Measurements from ENCODE around the gene AMIGO3.
A peak's percentile ranks its signal among the peaks of the same experiment; 100 is the strongest.
"Not testable (repeated sequence)": the region's sequence is repeated elsewhere in the genome, so short reads cannot be mapped to it uniquely, and the experiment has no call there.

Gene AMIGO3

DNA sequence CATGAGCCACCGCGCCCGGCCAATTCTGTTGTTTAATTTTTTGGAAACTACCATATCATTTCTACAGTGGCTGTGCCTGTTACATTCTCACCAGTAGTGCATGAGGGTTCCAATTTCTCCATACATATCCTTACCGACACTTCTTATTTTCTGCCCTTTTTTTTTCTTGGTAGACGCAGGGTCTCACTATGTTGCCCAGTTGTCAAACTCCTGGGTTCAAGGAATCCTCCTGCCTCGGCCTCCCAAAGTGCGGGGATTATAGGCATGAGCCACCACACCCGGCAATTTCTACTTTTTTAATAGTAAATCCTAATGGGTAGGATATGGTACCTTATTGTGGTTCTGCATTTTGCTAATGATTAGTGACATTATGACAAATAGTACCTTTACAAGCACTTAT, 9.6 kb downstream of the AMIGO3 start:
- DNase-seq (ENCODE audit: low spot score), result no peak

DNA sequence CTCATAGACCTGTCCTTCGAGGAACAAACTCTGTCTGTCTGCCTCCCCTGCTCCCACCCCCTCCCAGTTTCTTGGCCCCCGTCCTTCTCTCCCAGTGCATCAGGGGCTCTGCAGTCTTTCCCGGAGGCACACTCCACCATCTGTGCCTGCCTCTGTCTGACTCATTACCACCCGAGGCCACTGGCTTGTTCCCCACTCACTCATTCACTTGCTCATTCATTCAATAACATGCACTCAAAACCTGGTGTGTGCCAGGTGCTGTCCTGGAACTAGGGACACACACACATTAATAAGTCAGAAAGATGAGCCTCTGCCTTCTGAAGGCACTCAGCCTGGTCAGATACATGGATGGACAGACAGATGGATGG, 12.4 kb downstream of the AMIGO3 start:
- DNase-seq (ENCODE audit: low spot score), result no peak

DNA sequence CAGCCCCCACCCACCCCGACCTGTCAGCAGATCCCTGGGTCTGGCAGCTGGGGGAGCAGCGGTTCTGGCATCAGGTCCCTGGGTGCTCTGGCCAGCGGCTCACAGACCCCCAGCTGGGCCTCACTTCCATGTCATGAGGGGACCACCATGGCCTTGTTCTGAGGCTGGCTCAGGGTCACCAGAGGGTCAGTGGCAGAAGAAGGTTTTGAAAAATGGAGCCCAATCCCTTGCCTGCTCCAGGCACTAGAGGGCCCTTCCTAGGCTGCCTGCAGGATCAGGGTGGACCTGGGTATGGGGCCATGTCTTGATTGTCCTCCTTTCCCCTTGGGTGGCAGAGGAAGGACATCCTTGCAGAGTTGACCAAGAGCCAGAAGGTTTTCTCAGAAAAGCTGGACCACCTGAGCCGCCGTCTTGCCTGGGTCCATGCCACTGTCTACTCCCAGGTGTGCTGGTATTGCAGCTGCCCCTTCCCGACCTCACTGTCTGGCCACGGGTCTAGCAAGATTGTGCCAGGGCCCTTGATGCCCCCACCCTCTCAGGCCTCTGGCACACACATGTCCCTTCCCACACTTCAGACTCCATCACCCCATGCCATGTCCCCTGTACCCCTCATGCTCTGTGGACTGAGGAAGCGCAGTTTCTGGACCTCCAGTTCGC, 12.9 kb downstream of the AMIGO3 start:
- DNase-seq (ENCODE audit: low spot score), result no peak

DNA sequence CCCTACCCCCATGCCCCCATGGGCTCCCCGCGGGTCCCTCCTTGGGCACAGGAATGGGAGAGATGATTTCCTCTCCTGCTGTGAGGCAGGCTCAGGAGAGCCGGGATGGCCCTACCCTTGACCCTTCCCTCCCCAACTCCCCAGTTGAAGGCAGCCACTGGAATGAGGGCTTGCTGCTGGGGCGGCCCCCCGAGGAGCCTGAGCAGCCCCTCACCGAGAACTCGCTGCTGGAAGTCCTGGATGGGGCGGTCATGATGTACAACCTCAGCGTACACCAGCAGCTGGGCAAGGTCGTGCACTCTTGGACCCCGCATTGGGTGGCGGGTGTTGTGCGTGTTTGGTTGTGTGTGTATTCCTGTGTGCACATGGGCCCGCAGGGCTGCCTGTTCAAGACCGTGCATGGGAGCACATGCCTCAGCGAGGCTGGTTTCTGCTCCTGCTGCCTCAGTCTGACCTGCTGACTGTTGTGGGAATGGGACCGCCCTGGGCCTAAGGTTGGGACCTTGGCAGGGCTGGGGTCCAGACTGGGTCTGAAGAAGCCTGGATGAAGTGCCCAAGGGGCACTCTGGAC, 14.0 kb downstream of the AMIGO3 start:
- no peak for DNase-seq (ENCODE audit: low spot score)

DNA sequence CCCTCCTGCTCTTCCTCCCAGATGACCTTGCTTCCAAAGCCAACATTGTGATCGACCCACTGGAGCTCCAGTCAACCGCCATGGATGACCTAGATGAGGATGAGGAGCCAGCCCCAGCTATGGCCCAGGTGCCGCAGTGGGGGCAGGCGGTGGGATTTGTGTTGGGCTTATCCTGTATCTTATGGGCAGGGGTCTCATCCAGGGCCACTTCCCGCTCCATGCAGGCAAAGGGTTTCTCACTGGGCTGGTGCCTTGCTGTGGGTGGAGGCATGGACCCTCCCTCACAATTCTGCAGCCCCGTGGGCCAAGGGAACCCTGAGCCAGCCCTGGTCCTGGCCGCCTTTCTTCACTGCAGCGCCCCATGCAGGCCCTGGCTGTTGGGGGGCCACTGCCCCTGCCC, 14.9 kb downstream of the AMIGO3 start:
- no peak for DNase-seq (ENCODE audit: low spot score)

DNA sequence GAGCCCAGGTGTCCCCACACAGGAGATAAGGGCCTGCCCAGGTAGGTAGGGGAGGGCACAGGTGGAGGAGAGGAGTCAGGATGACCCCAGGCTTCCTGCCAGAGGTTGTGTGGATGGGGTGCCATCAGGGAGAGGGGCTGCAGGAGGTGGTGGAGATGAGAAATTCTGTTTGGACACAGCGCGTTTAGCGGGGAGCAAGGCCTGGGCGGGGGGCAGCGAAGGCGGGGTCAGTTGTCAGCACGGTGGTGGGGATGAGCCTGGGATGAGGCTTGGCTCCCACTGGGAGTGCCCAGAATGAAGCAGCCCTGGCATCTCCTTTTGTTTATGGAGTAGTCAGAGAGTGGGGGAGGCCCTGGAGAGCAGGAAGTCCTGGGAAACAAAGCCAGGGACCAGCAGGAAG, 15.5 kb downstream of the AMIGO3 start:
- DNase-seq (ENCODE audit: low spot score), result no peak

DNA sequence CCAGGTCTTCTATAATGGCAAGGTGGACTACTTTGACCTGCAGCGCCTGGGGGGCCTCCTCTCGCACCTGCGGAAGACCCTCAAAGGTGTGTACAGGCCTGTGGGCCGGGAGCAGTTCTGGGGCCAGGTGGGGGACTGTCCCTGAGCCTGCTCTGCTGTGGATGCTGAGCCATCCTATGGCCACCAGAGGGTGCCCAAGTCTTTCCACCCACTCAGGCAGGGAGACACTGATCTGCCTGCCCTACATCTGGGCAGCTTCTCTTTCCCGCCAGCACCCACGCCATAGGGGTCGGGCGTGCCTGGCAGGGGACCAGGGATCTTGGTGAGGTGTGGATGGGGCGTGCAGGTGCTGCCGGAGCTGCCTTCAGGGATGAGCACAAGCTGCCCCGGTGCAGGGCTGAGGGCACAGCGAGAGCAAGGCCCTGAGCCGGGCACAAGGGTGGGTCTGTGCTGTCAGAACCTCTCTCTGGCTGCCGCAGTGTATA, 16.0 kb downstream of the AMIGO3 start:
- DNase-seq (ENCODE audit: low spot score), result peak; percentile 89

DNA sequence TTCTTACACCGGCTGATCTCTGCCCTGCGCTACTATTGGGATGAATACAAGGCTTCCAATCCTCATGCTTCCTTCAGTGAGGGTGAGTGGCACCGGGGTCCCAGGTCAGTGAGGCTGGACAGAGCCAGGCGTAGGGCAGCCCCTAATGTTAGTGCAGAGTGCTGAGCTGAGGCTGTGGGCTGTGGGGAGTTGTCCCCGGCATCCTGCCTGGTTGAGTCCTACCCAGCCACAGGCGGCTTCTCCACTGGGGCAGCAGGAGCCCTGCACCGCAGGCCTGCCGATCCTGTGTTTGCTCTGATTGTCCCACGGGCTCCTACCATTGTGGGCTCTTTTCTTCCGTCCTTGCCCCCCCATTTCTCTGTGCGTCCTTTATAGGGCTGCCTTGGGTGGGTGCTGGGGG, 16.8 kb downstream of the AMIGO3 start:
- no peak for DNase-seq (ENCODE audit: low spot score)

DNA sequence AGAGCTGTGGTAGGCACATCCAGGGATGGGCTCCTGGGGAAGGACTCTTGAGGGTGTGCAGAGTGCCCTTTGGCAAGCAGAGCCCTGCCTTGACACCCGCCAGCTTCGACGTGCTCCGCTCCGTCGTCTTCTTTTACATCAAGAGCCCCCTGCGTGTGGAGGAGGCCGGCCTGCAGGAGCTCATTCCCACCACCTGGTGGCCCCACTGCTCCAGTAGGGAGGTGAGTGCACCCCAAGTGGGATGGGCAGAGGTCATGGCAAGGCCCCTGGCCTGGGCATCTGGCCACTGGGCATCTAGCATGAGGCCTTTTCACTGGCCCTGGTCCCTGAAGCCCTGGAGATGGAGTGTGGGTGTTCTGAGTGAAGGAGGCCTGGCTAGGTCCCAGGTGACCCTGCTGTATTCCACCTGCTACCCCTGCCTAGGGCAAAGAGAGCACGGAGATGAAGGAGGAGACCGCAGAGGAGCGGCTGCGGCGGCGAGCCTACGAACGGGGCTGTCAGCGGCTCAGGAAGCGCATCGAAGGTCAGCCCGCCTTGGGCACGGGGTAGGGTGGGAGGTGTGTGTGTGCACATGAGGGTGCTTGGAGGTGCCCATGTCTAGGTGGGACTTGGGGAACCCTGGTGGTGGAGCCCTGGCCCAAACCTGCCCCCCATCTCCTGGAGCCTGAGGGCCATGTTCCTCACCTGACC, 18.0 kb downstream of the AMIGO3 start:
- DNase-seq (ENCODE audit: low spot score), result no peak

DNA sequence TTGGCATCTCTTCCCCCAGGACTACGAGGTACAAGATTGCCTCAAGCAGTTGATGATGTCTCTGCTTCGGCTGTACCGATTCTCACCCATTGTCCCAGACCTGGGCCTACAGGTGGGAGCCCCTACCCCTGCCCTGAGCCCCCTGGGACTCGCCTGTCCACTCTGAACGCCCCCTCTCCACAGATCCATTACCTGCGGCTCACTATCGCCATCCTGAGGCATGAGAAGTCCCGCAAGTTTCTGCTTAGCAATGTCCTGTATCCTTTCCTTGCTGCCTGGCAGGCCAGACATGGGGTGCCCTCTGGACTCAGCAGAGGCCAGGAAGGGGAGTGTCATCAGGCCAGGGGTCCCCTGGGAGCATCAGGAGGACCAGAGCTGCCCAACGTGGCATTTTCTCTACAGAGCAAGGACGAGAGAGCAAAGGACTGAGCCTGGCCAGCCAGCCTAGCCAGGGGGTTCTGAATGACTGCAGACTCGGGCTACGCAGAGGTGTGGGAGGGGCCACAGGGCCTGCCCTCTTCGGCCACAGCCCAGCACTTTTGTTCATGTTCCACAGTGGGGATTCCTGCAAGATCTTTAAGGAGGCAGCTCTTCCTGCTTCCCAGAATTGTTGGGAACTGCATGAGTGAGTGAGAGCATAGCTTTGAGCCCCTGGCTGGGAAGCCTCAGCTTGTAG, 18.9 kb downstream of the AMIGO3 start:
- no peak for DNase-seq (ENCODE audit: low spot score)

DNA sequence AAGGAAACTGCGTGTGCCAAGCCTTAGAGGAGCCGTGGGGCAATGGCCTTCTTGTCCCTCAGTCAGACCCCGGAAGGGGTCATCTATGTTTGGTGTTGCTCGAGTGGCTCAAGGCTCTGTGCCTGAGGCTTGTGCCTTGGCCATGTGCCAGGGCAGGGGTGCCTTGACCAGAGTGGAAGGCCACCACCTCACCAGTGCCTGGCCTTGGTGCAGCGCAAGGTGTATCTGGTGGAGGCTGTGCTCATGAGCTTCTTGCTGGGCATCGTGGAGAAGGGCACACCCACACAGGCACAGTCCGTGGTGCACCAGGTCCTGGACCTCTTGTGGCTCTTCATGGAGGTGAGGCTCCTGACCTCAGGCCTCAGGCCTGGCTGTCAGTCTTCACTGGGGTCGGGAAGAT, 19.5 kb downstream of the AMIGO3 start:
- no peak for DNase-seq (ENCODE audit: low spot score)

DNA sequence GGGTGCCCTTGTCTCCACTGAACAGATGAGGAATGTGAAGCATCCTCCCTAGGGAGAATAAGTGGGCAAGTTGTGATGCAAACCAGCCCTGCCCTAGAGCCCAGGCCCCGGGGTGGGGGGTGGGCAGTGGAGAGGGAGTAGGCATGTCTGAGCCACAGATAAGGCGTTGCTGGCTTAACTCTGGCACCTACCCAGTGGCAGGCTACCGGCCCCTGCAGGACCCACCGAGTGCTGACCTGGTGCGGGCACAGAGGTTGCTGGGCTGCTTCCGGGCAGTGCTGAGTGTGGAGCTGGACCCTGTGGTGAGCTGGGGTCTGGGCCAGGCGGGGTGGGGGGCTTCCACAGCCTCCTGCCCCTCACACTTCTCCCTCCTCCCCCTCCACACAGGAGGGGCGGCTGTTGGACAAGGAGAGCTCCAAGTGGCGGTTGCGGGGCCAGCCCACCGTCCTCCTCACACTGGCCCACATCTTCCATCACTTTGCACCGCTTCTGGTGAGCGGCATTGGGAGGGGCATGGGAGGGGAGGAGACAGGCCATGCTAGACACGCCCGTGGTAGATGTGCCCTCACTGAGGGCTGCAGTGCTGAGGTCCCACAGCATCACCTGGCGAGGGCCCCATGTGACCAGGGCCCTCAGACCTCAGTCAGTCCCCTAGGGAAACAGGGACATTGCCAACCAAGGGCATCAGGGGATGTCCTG, 20.1 kb downstream of the AMIGO3 start:
- peak; percentile 62 for DNase-seq (ENCODE audit: low spot score)

DNA sequence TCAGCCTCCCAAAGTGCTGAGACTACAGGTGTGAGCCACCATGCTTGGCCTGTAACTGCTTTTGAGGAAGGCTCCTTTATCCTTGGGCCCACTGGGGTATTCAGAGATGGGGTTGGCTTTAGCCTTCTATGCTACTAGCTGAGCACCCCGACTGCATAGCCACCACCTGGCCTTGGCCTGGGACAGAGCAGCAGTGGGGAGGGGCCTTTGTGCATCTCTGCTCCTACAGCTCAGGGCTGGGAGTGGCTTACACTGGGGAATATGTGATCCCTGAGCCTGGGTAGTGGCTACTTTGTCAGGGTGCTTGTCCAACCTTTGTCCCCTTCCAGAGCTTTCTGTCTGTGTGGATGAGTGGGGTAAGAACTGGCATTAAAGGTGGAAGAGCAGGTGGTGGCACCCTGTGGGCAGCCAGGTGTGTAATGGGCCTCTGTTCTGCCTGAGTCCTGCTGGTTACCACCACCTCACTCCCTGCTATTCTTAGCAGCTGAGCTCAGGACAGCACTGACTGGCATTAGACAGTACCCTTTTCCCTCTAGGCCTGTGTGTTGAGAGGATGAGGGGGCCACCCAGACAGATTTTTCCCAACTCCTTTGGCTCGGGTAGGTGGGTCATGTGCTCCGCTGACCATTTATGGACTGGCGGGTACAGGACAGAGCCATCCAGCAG, 24.0 kb downstream of the AMIGO3 start:
- DNase-seq (ENCODE audit: low spot score), result not testable (repeated sequence)

DNA sequence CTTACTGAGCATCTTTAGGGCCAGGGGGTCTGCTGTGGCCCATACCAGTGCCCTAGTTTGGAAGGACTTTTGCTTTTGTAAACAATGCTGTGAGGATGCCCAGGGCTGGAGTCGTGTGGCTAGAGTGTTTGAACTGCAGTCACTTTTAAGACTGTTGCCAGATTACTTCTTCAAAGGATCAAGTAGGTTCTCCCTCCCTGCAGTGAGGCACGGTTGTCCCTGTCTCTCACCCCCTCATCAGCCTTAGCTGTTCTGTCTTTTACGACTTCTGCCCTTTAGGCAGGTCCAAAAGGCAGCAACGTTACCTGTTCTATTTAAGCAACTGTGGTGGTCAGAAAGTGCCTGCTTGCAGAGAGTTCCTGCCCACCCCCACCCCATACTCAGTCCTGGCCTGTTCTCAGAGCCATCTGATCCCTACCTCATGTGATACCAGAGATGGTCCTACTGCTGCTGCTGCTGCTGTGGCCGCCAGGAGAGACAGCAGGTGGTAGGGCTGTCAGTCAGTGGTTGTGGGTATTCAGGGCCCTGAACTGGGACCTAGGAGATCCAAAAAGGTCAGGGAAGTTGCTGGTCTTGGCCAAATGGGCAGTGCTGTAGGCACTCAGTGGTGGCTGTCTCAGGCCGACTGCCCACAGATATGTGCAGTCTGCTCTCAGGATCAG, 24.9 kb downstream of the AMIGO3 start:
- DNase-seq (ENCODE audit: low spot score), result not testable (repeated sequence)

DNA sequence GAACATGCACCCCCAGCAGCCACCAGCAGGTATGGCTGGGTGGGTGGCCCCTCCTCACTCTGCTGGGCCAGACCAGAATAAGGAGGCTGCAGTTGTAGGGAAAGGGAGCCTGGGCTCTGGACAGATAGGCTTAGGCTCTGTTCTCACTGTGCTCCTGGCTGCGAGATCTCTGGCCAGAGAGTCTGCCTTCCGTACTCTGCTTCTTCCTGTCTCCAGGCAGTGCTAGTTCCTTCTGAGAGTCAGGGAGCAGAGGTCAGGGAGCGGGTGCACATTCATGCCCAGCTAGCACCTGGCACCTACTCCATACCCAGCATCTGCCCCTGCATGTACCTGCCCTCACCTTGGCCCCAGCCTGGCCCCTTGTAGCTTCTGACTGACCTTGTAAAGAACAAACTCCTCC, 28.0 kb downstream of the AMIGO3 start:
- not testable (repeated sequence) for DNase-seq (ENCODE audit: low spot score)

DNA sequence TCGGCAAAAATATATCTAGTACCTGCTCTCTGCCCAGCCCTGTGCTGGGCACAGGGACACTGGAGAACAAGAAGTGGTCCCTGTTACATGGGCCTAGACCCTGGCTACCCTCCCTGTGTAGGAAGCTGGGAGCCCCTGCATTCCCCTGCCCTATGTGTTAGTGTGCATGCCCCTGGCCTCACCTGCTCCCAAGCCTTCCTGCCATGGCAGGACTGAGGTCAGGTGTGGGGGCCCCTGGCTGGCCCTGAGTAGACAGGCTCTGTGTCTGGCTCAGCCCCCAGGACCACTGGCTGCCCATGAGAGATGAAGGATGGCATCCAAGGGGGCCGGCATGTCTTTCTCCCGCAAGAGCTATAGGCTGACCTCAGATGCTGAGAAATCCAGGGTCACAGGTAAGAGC, 28.6 kb downstream of the AMIGO3 start:
- not testable (repeated sequence) for DNase-seq (ENCODE audit: low spot score)

DNA sequence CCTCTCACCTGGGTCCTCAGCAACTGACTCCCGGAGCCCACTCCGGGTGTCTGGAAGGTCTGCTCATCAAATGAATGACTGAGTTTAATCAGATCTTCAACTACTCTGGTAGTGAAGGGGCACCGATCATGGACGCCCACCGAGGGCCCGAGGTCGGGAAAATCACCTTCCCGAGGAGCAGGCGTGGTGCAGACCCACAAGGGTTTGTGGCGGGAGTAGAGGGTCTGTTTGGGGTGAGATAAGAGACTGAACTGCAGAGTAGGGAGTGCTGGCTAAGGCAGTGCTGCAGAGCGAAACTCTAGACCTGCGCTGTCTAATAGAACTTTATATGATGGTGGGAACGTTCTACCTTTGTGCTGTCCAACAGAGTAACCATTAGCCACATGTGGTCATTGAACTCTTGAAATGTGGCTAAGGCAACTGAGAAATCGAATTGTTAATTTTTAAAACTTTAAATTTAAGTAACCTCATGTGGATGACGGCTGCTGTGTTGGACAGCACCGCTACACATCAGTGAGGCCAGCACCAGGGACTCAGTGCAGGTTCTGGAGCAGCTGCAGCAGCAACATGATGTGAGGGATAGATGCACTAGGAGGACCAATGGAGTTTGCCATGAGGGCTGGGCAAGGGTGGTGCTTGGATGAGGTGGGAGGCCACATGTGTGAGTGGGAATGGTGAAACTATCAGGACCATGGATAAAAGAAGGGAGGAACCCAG, 29.4 kb downstream of the AMIGO3 start:
- not testable (repeated sequence) for DNase-seq (ENCODE audit: low spot score)

DNA sequence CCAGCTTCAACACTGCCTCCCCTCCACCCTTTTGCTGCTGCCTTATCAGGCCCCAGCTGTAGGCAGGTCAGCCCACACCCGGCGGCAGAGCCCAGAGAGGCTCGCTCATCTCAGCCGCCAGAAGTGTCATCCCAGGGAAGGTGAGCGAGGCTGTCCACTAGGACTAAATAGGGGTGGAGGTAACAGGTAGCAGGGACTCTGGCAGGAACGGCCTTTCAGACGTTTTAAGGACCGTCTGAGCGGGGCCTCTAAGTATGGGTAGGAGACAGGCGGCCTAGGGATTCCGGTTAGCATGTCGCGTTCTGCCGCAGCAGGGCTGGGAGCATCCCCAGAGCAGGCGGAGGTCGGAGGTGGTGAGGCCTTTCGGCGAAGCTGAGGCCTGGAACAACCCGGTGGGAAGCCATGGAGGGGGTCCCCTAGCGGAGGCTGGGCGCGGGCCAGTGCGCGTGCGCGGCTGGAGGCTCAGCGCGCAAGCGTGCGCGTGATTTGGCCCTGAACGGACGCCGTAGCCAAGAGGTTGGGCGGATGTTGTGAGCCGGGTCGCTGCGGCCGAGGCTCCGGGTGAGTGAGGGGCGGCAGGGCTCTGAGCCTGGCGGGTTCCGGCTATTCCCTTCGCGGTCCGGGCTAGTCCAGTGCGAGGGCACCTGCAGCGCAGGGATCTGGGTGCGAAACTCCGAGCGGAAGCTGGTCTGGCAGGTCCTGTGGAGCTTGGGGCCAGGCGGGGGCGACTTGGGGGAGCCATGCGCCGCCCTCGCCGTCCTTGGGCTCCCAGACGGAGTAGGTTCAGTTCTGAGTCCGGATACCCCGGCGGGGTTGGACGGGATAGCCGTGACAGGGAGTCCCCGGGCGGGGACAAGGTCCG, 30.2 kb downstream of the AMIGO3 start, which contains the start of the genes MST1 and RNF123:
MST1 (minus strand) TSS at position 429 of the 862 bp plus-strand sequence. CDS start 783 bp downstream, outside the sequence.
RNF123 (plus strand) TSS at position 512 of the 862 bp plus-strand sequence. CDS start 1,609 bp downstream, outside the sequence.
- peak; percentile 94 for DNase-seq (ENCODE audit: low spot score)

Measured in hepatic stellate cell (primary cell).